ENCODE measurements around the gene ENDOV. TPM values are rescaled to one million over a fixed set of nuclear protein-coding genes. Genes with fewer than 3 reads are reported as not detected.

The ENDOV gene
- total RNA-seq, 2 donors from 2014 or later: 3.8 to 4.9 TPM

DNA sequence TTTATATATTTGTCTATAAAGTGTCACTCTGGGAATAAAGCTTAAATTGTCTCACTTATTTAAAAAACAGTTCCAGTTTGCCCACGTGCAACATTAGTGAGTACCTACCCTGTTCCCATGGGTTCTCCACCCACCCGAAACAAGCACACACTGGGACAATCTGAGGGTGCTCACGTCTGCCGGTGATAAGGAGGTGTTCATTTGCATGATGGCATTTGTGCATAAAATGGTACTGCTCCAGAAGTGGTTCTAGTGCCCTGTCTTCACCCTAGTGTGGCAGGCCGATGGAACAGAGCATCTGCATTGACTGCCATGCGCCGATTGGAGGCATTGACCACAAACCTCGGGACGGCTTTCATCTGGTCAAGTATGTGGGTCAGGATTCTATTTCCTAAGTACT is 35.6 kb upstream of the ENDOV start:
- Histone ChIP-seq H3K27ac (no peak overlapping the region), H3K9me3 (no peaks in the 10 kb centered on the region), H3K36me3 (peaks cover 95% of the 10 kb centered on the region), H3K4me1 (no peaks in the 10 kb centered on the region), H3K27me3 (no peaks in the 10 kb centered on the region), H3K4me3 (no peak overlapping the region)
- no peak for DNase-seq (ENCODE audit: low spot score)
- TF ChIP-seq, protein P1, sequence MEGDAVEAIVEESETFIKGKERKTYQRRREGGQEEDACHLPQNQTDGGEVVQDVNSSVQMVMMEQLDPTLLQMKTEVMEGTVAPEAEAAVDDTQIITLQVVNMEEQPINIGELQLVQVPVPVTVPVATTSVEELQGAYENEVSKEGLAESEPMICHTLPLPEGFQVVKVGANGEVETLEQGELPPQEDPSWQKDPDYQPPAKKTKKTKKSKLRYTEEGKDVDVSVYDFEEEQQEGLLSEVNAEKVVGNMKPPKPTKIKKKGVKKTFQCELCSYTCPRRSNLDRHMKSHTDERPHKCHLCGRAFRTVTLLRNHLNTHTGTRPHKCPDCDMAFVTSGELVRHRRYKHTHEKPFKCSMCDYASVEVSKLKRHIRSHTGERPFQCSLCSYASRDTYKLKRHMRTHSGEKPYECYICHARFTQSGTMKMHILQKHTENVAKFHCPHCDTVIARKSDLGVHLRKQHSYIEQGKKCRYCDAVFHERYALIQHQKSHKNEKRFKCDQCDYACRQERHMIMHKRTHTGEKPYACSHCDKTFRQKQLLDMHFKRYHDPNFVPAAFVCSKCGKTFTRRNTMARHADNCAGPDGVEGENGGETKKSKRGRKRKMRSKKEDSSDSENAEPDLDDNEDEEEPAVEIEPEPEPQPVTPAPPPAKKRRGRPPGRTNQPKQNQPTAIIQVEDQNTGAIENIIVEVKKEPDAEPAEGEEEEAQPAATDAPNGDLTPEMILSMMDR (IDR thresholded peaks at IDR 0.05): no peak

DNA sequence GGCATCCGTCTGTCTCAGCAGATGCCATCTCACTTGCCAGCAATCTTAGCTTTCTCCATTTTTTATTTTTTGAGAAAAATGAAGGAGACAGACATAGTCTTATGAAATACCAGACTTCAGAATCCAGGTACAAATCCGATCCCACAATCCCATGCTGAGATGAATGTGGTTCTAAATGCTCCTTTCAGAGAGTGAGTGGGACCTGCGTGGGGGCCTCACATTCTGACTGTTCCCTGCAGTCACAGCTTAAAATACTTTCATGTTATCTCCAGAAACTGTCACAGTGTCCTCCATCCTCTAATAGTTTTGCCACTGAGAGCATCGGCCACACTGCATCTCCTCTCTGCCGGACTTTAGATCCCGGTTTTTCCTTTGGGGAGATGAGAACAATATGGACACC is 34.9 kb upstream of the ENDOV start:
- Histone ChIP-seq H3K4me3 (no peak overlapping the region), H3K27ac (no peak overlapping the region), H3K9me3 (no peaks in the 10 kb centered on the region), H3K36me3 (peaks cover 95% of the 10 kb centered on the region), H3K27me3 (no peaks in the 10 kb centered on the region), H3K4me1 (no peaks in the 10 kb centered on the region)
- TF ChIP-seq, protein P1 (IDR thresholded peaks at IDR 0.05): no peak
- DNase-seq (ENCODE audit: low spot score): no peak

DNA sequence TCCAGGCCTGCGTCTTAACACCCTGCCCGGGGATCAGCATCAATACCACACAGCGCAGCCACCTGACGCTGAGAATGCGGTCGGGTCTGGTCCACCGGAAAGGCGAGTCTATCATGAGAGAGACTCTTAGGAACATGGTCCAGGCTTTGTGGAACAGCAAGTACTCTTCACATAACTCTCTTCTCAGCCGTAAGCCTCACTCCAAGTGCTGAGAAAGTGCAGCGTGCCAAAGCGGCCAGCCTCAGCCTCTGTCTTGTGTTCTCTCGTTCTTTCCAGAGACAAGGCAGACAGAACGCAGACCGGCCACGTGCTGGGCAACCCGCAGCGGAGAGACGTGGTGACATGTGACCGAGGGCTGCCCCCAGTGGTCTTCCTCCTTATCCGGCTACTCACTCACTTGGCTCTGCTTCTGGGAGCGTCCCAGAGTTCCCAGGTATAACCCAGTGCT is 34.4 kb upstream of the ENDOV start:
- no peaks in the 10 kb centered on the region for H3K27me3 ChIP-seq
- no peak overlapping the region for H3K4me3 ChIP-seq
- no peaks in the 10 kb centered on the region for H3K9me3 ChIP-seq
- DNase-seq (ENCODE audit: low spot score): no peak
- H3K4me1 ChIP-seq: no peaks in the 10 kb centered on the region
- H3K27ac ChIP-seq: no peak overlapping the region
- H3K36me3 ChIP-seq: peaks cover 95% of the 10 kb centered on the region
- TF ChIP-seq, protein P1 (IDR thresholded peaks at IDR 0.05): no peak

DNA sequence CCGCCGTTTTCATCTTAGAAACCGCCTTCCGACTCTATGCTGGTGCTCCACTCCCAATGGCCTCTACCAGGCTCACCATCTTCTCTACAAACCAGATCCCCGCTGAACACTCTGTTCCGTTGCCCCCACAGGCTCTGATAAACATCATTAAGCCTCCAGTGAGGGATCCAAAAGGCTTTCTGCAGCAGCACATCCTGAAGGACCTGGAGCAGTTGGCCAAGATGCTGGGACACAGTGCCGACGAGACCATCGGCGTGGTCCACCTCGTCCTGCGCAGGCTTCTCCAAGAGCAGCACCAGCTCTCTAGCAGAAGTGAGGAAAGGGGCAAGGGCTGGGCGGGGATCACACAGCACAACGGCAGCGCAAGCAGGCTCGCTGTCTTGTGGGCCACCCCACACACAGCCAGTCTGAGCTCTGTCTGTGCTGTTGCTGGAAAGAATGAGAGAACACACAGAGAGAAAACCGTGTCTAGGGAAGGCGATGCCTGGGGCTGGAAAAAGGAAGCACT is 33.5 kb upstream of the ENDOV start:
- Histone ChIP-seq H3K9me3 (no peaks in the 10 kb centered on the region), H3K36me3 (peaks cover 95% of the 10 kb centered on the region), H3K27me3 (no peaks in the 10 kb centered on the region), H3K4me3 (no peak overlapping the region), H3K4me1 (no peaks in the 10 kb centered on the region), H3K27ac (no peak overlapping the region)
- no peak for DNase-seq (ENCODE audit: low spot score)
- TF ChIP-seq, protein P1 (IDR thresholded peaks at IDR 0.05): no peak

DNA sequence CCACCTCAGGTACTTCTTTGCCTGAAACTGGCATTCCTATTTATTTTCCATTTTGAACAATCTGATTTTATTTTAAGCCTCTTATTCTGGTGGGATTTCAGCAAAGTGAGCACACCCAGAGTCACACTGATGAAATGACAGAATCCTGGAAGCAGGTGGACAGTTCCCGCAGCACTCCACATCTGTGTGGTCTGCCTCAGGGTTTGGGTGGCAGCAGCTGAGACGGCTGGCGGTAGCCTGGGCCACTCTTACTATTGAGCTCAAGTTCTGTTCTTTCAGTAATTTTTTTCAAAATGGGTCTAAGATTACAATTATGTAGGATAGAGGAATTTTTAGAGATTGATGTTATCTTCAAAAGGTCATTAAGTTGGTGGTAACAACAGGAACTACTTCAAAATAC is 32.5 kb upstream of the ENDOV start:
- Histone ChIP-seq H3K9me3 (no peaks in the 10 kb centered on the region), H3K27ac (no peak overlapping the region), H3K4me1 (no peaks in the 10 kb centered on the region), H3K27me3 (no peaks in the 10 kb centered on the region), H3K36me3 (peaks cover 95% of the 10 kb centered on the region), H3K4me3 (no peak overlapping the region)
- DNase-seq (ENCODE audit: low spot score): no peak
- TF ChIP-seq, protein P1 (IDR thresholded peaks at IDR 0.05): no peak

DNA sequence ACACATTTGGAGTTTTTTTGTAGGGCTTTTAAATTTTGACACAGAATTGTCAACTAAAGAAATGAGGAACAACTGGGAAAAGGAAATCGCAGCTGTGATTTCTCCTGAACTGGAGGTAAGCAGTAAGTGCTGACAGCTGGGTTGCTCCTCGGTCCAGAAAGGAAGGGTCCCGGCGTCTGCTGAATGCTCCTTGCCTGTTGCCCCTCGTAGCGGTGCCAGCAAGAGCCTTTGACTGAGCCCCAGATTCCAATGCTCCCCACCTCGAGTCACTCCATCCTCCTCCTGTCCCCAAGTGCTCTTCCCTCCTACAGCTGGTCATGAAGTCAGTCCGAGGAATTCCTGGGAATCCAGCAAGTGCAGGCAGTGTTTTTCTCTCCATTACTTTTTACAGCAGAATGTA is 32.0 kb upstream of the ENDOV start:
- DNase-seq (ENCODE audit: low spot score): no peak
- Histone ChIP-seq H3K4me3 (no peak overlapping the region), H3K27ac (no peak overlapping the region), H3K4me1 (no peaks in the 10 kb centered on the region), H3K27me3 (no peaks in the 10 kb centered on the region), H3K9me3 (no peaks in the 10 kb centered on the region), H3K36me3 (peaks cover 95% of the 10 kb centered on the region)
- TF ChIP-seq, protein P1 (IDR thresholded peaks at IDR 0.05): no peak

Measured in right atrium auricular region (tissue), 2 donors.